Neural progenitor cell (in vitro differentiated cells): ENCODE measurements around the gene IMPACT. TPM values are rescaled to one million over a fixed set of nuclear protein-coding genes. Genes with fewer than 3 reads are reported as not detected.

Experiments used
- DNase-seq: peaks from one replicate; pipeline ENCODE4 v3.0.0-alpha.2; 2016; ENCODE audit warnings: low spot score
- H2AFZ ChIP-seq: fragments of 200-600 bp; sonication (generic); replicated peaks from 2 replicates; pipeline ENCODE4 v1.6.1; 2016; ENCODE audit warnings: antibody characterized with exemption
- H3F3A ChIP-seq: fragments of 200-600 bp; sonication (generic); 2 replicates; pipeline ENCODE4 v1.6.1; 2016; ENCODE audit warnings: antibody characterized with exemption, low read depth
- H3K27ac ChIP-seq: fragments of 200-600 bp; sonication (generic); 2 replicates; pipeline ENCODE4 v1.5.1; 2016; ENCODE audit warnings: mild to moderate bottlenecking
- H3K27me3 ChIP-seq: fragments of 200-600 bp; sonication (generic); 2 replicates; pipeline ENCODE4 v1.6.1; 2016; ENCODE audit warnings: mild to moderate bottlenecking, moderate library complexity
- H3K36me3 ChIP-seq: fragments of 200-600 bp; sonication (generic); 2 replicates; pipeline ENCODE4 v1.5.1; 2016
- H3K4me1 ChIP-seq: fragments of 200-600 bp; sonication (generic); 2 replicates; pipeline ENCODE4 v1.6.1; 2016; ENCODE audit warnings: mixed run types
- H3K4me2 ChIP-seq: fragments of 200-600 bp; sonication (generic); 2 replicates; pipeline ENCODE4 v1.6.1; 2016
- H3K4me3 ChIP-seq: fragments of 200-600 bp; sonication (generic); 2 replicates; pipeline ENCODE4 v1.5.1; 2016
- H3K79me2 ChIP-seq: fragments of 200-600 bp; sonication (generic); 2 replicates; pipeline ENCODE4 v1.6.1; 2016; ENCODE audit warnings: low read depth
- H3K9ac ChIP-seq: fragments of 200-600 bp; sonication (generic); 2 replicates; pipeline ENCODE4 v1.6.1; 2016
- H3K9me3 ChIP-seq: fragments of 200-600 bp; sonication (generic); 2 replicates; pipeline ENCODE4 v1.5.1; 2016; ENCODE audit warnings: low read depth
- H4K20me1 ChIP-seq: fragments of 200-600 bp; sonication (generic); 2 replicates; pipeline ENCODE4 v1.6.1; 2016; ENCODE audit warnings: low read depth
- H3K27ac Mint-ChIP-seq: 3 replicates; pipeline ENCODE4 v1.8.0; 2021; ENCODE audit warnings: mixed read lengths
- H3K27me3 Mint-ChIP-seq: 2 replicates; pipeline ENCODE4 v1.8.0; 2022; ENCODE audit warnings: low read depth, mild to moderate bottlenecking, inconsistent platforms, moderate library complexity, mixed read lengths; ENCODE audit not compliant: insufficient read depth
- H3K36me3 Mint-ChIP-seq: 3 replicates; pipeline ENCODE4 v1.8.0; 2021; ENCODE audit warnings: mixed read lengths
- H3K4me1 Mint-ChIP-seq: 3 replicates; pipeline ENCODE4 v1.8.0; 2021; ENCODE audit warnings: mixed read lengths
- H3K4me3 Mint-ChIP-seq: 3 replicates; pipeline ENCODE4 v1.8.0; 2021; ENCODE audit warnings: mild to moderate bottlenecking, moderate library complexity, mixed read lengths
- H3K9me3 Mint-ChIP-seq: 3 replicates; pipeline ENCODE4 v1.8.0; 2020; ENCODE audit warnings: mixed read lengths
- EZH2 ChIP-seq: fragments of 200-600 bp; sonication (generic); IDR thresholded peaks from 2 replicates; pipeline ENCODE4 v1.6.1; 2017; ENCODE audit warnings: antibody characterized with exemption, mild to moderate bottlenecking, moderate library complexity
- EZH2phosphoT487 ChIP-seq: fragments of 200-600 bp; sonication (generic); IDR thresholded peaks from 2 replicates; pipeline ENCODE4 v1.6.1; 2017; ENCODE audit warnings: antibody characterized with exemption
- total RNA-seq: library from RNA; depleted of rRNA; stranded (reverse); fragments of >200 nt; gene quantifications from 2 replicates; pipeline ENCODE4 v1.2.3, GENCODE V29; 2015; ENCODE audit warnings: low replicate concordance
- TF ChIP-seq, protein P1 (sequence below): fragments of 200-600 bp; sonication (generic); IDR thresholded peaks from 2 replicates; pipeline ENCODE4 v1.5.1; 2017; ENCODE audit warnings: antibody characterized with exemption, mild to moderate bottlenecking

Gene IMPACT
- total RNA-seq, 1 donor from 2014 or later = 66.5 TPM

DNA sequence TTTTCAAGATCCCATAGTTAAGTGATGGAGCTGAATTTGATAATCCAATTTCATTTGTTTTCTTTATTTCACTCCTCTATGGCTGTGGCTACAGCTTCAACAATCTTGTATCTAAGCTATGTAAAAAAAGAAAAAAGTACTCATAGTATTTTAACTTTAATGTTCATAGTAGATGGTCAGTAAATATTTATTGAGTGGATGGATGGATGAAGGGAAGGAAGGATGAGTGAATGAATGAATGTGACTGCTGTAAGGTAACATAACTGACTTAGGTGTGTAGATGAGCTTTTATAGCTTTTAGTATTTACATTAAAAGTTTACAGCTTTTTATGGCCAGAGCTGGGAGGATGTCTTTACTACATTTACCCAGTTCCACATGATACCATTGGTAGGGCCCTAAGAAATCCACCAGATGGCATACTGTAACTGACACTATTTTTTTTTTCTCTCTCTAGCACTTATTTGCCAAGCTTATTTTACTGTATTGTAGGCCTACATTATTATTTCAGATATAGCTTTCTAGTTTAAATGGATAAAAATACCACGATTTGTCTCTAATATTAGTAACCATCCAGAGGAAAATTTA is 20.6 kb downstream of the IMPACT start:
- H3K9me3 ChIP-seq = no peaks in the 10 kb centered on the region
- peaks cover 38% of the 10 kb centered on the region for H3K36me3 ChIP-seq
- Mint-ChIP-seq H3K4me1 (no peaks in the 10 kb centered on the region), H3K27ac (no peak overlapping the region), H3K27me3 (no peaks in the 10 kb centered on the region), H3K4me3 (no peak overlapping the region), H3K36me3 (peaks cover 24% of the 10 kb centered on the region), H3K9me3 (no peaks in the 10 kb centered on the region)
- H3K4me1 ChIP-seq = no peaks in the 10 kb centered on the region
- no peak overlapping the region for H3K4me3 ChIP-seq
- no peaks in the 10 kb centered on the region for H3K27me3 ChIP-seq
- no peak for DNase-seq
- TF ChIP-seq, protein P1, sequence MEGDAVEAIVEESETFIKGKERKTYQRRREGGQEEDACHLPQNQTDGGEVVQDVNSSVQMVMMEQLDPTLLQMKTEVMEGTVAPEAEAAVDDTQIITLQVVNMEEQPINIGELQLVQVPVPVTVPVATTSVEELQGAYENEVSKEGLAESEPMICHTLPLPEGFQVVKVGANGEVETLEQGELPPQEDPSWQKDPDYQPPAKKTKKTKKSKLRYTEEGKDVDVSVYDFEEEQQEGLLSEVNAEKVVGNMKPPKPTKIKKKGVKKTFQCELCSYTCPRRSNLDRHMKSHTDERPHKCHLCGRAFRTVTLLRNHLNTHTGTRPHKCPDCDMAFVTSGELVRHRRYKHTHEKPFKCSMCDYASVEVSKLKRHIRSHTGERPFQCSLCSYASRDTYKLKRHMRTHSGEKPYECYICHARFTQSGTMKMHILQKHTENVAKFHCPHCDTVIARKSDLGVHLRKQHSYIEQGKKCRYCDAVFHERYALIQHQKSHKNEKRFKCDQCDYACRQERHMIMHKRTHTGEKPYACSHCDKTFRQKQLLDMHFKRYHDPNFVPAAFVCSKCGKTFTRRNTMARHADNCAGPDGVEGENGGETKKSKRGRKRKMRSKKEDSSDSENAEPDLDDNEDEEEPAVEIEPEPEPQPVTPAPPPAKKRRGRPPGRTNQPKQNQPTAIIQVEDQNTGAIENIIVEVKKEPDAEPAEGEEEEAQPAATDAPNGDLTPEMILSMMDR = peak; percentile 10
- no peak for TF ChIP-seq EZH2phosphoT487
- no peak for TF ChIP-seq EZH2
- H2AFZ ChIP-seq = no peak overlapping the region
- H3K27ac ChIP-seq = no peak overlapping the region
- no peak overlapping the region for H3K9ac ChIP-seq
- peaks cover 4% of the 10 kb centered on the region for H3F3A ChIP-seq
- no peaks in the 10 kb centered on the region for H3K79me2 ChIP-seq
- H3K4me2 ChIP-seq = no peak overlapping the region
- no peaks in the 10 kb centered on the region for H4K20me1 ChIP-seq

DNA sequence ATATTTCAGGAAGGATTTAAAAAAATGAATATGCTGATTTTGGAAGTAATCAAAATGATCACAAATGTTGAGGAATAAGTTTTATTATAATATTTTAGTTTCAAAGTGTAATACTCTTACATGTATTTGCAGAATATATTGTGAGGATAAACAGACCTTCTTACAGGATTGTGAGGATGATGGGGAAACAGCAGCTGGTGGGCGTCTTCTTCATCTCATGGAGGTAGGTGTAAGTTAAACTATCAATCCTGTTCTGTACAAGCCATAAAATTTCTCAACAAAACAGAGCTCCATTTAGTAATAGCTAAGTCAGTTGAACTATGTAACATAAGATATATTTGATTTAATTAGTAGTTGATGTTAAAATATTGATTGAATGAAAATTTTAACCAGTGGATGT is 21.5 kb downstream of the IMPACT start:
- TF ChIP-seq EZH2 (no peak), EZH2phosphoT487 (no peak)
- TF ChIP-seq, protein P1 = no peak
- no peak overlapping the region for H3K4me3 ChIP-seq
- no peaks in the 10 kb centered on the region for H3K4me1 ChIP-seq
- no peaks in the 10 kb centered on the region for H3K9me3 ChIP-seq
- H4K20me1 ChIP-seq = no peaks in the 10 kb centered on the region
- H3K4me2 ChIP-seq = no peak overlapping the region
- no peaks in the 10 kb centered on the region for H3K79me2 ChIP-seq
- peaks cover 38% of the 10 kb centered on the region for H3K36me3 ChIP-seq
- no peaks in the 10 kb centered on the region for H3K27me3 ChIP-seq
- peaks cover 4% of the 10 kb centered on the region for H3F3A ChIP-seq
- Mint-ChIP-seq H3K36me3 (peaks cover 24% of the 10 kb centered on the region), H3K27me3 (no peaks in the 10 kb centered on the region), H3K9me3 (no peaks in the 10 kb centered on the region), H3K4me1 (no peaks in the 10 kb centered on the region), H3K27ac (no peak overlapping the region), H3K4me3 (no peak overlapping the region)
- H2AFZ ChIP-seq = no peak overlapping the region
- no peak overlapping the region for H3K27ac ChIP-seq
- DNase-seq = no peak
- no peak overlapping the region for H3K9ac ChIP-seq

DNA sequence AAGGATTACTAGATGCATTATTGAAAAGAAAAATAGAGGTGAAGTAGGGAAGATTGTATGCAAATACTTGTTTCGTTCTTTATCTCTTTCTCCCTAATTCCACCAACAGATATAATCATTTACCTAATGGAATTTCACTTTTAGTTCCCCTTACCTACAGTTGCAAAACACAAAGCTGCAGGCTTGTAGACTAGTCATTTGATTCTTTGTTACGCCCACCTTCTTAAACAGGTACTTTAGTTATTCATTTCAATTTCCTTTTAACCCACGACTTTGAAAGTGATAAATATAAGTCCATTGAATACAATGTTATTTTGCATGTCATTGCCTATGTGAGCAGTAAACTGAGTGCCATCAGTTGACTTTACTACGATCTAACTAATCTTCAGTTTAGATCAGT is 30.1 kb downstream of the IMPACT start:
- H3K4me3 ChIP-seq = no peak overlapping the region
- H3K4me2 ChIP-seq = no peak overlapping the region
- H3K27me3 ChIP-seq = no peaks in the 10 kb centered on the region
- no peak for DNase-seq
- no peak overlapping the region for H3K9ac ChIP-seq
- no peaks in the 10 kb centered on the region for H3K79me2 ChIP-seq
- Mint-ChIP-seq H3K4me3 (no peak overlapping the region), H3K27me3 (no peaks in the 10 kb centered on the region), H3K9me3 (peaks cover 5% of the 10 kb centered on the region), H3K4me1 (no peaks in the 10 kb centered on the region), H3K27ac (no peak overlapping the region), H3K36me3 (peaks cover 19% of the 10 kb centered on the region)
- no peak overlapping the region for H3K27ac ChIP-seq
- H3K9me3 ChIP-seq = no peaks in the 10 kb centered on the region
- H2AFZ ChIP-seq = no peak overlapping the region
- H3K36me3 ChIP-seq = no peaks in the 10 kb centered on the region
- TF ChIP-seq, protein P1 = no peak
- TF ChIP-seq EZH2phosphoT487 = no peak
- no peak for TF ChIP-seq EZH2
- no peaks in the 10 kb centered on the region for H3F3A ChIP-seq
- H4K20me1 ChIP-seq = no peaks in the 10 kb centered on the region
- H3K4me1 ChIP-seq = no peaks in the 10 kb centered on the region
